ENCODE results near the gene CD300LF. TPM values are rescaled to one million over a fixed set of nuclear protein-coding genes. Genes with fewer than 3 reads are reported as not detected.

The CD300LF gene
- total RNA-seq, 1 experiment from 2014 or later, result not detected

- Histone ChIP-seq H2BK20ac (ENCODE audit: low read depth, low read length, poor library complexity, severe bottlenecking) (no peak overlapping the region), H2BK12ac (ENCODE audit: insufficient read length, low read depth, low read length) (no peak overlapping the region), H3K4me1 (ENCODE audit: insufficient read depth, low read length) (peaks cover 4% of the 10 kb centered on the region; the same call in 1 of the 2 replicates), H2BK120ac (ENCODE audit: low read depth, low read length, poor library complexity, severe bottlenecking) (no peak overlapping the region), H3K9me3 (ENCODE audit: control insufficient read depth, low read depth, low read length) (no peaks in the 10 kb centered on the region), H3K4me2 (ENCODE audit: insufficient read depth, insufficient read length, low read length) (peak overlapping the region; percentile 46), H2BK5ac (ENCODE audit: insufficient read length, low read length) (no peak overlapping the region), H3K23ac (ENCODE audit: insufficient read length, low read depth, low read length) (no peak overlapping the region), H3K4ac (ENCODE audit: low read depth, low read length) (no peak overlapping the region), H2BK15ac (ENCODE audit: low read depth, low read length) (no peak overlapping the region), H3K79me1 (ENCODE audit: insufficient read depth, low read depth, low read length, poor library complexity, severe bottlenecking) (no peaks in the 10 kb centered on the region), H4K91ac (ENCODE audit: insufficient read length, low read depth, low read length) (no peak overlapping the region), H3K27me3 (ENCODE audit: insufficient read depth, low read length) (no peaks in the 10 kb centered on the region), H2AK5ac (ENCODE audit: insufficient read length, low read length) (no peak overlapping the region), H3K9ac (ENCODE audit: extremely low read depth, insufficient read length, low read length) (no peak overlapping the region), H3K27ac (ENCODE audit: insufficient read length, low read depth, low read length) (no peak overlapping the region), H3K14ac (ENCODE audit: insufficient read depth, low read length) (no peak overlapping the region), H3K56ac (ENCODE audit: insufficient read length, low read depth, low read length) (no peak overlapping the region), H3K23me2 (ENCODE audit: insufficient read length, low read depth, low read length, poor library complexity, severe bottlenecking) (peaks cover 9% of the 10 kb centered on the region), H2AFZ (ENCODE audit: low read length) (no peak overlapping the region), H3K18ac (ENCODE audit: insufficient read length, low read depth, low read length) (no peak overlapping the region), H4K5ac (ENCODE audit: insufficient read length, low read depth, low read length) (no peak overlapping the region), H4K8ac (replicated peaks; ENCODE audit: insufficient read length, low read depth, low read length) (no peak overlapping the region), H3T11ph (ENCODE audit: low read length) (no peak overlapping the region), H3K79me2 (ENCODE audit: insufficient read depth, low read length) (no peaks in the 10 kb centered on the region), H4K20me1 (ENCODE audit: control insufficient read depth, insufficient read depth, insufficient read length) (no peaks in the 10 kb centered on the region)
- WGBS (ENCODE audit: extremely low coverage, insufficient read length, low lambda C conversion rate), result no CpG with 5 or more reads among the region's 16 CpGs
- H3K4me3 Mint-ChIP-seq, result peak overlapping the region; percentile 70 to 87
- no peak for TF ChIP-seq CTCF (conservative IDR thresholded peaks at IDR 0.05)
- H3K9me3 Mint-ChIP-seq, result no peaks in the 10 kb centered on the region; a peak in 1 of 5 replicates
- H3K27ac Mint-ChIP-seq, result no peak overlapping the region; a peak in 1 of 7 replicates
- peaks cover 22 to 23% of the 10 kb centered on the region in 2 experiments for H3K4me1 Mint-ChIP-seq
- H3K27me3 Mint-ChIP-seq (ENCODE audit: low read depth), result peaks cover 24% of the 10 kb centered on the region
- no peaks in the 10 kb centered on the region; a peak in 1 of 7 replicates for H3K36me3 Mint-ChIP-seq (ENCODE audit: insufficient read depth in 1 of 3, low read depth in 3 of 3)
- DNase-seq, result no peak
Observed at GRCh38 chr17:74738051-74738996, 25.6 kb upstream of the CD300LF start.
